ENCODE results near the gene TLCD2. TPM values are rescaled to one million over a fixed set of nuclear protein-coding genes. Genes with fewer than 3 reads are reported as not detected.

The TLCD2 gene
- total and polyA plus RNA-seq, 2 of the 13 experiments (the other 11 are each of a cell fraction or from before 2014, with no cell fraction given): 0.90 to 1.1 TPM

- TF ChIP-seq ZIK1 (CRISPR knock-in tag; IDR thresholded peaks at IDR 0.05; ENCODE audit: borderline replicate concordance, low read depth) (no peak; the same call in 1 of the 2 replicates), ZXDC (CRISPR knock-in tag; IDR thresholded peaks at IDR 0.05) (no peak), FOXP1 (IDR thresholded peaks at IDR 0.05) (no peak), FOXP1 (CRISPR knock-in tag; IDR thresholded peaks at IDR 0.05) (no peak), ZNF850 (CRISPR knock-in tag; conservative IDR thresholded peaks at IDR 0.05) (no peak), CHD4 (IDR thresholded peaks at IDR 0.05; ENCODE audit: borderline replicate concordance, low read length) (no peak), ZNF557 (CRISPR knock-in tag; IDR thresholded peaks at IDR 0.05) (no peak), ZNF619 (CRISPR knock-in tag; IDR thresholded peaks at IDR 0.05) (no peak), ZEB1 (IDR thresholded peaks at IDR 0.05; ENCODE audit: insufficient replicate concordance, low read depth) (no peak), ZUFSP (CRISPR knock-in tag; IDR thresholded peaks at IDR 0.05; ENCODE audit: borderline replicate concordance) (no peak), HNRNPL (IDR thresholded peaks at IDR 0.05; ENCODE audit: low read depth, low read length) (0 out of 2 replicates have a peak, but pooled peaks have one; percentile 25), REPIN1 (CRISPR knock-in tag; IDR thresholded peaks at IDR 0.05; ENCODE audit: borderline replicate concordance, low read depth) (no peak), ATF6 (CRISPR knock-in tag; conservative IDR thresholded peaks at IDR 0.05) (no peak), PLRG1 (conservative IDR thresholded peaks at IDR 0.05) (no peak), CTCF (CRISPR knock-in tag; IDR thresholded peaks at IDR 0.05) (peak; percentile 38), ZNF607 (CRISPR knock-in tag; IDR thresholded peaks at IDR 0.05; ENCODE audit: borderline replicate concordance) (peak; percentile 6; the same call in 1 of the 2 replicates)
These were observed 6.1 kb upstream of the TLCD2 start (continued) for GRCh38 chr17:1716076-1716911.

All from HepG2 (cell line).